H1 (cell line): ENCODE data around the gene GPS2.

Source experiments
- CEBPB ChIP-seq: IDR thresholded peaks from 2 replicates; pipeline ENCODE4 v1.6.1; 2012; ENCODE audit warnings: low read depth, low read length
- KDM5A ChIP-seq: fragments of 200-600 bp; IDR thresholded peaks from 2 replicates; pipeline ENCODE4 v1.7.1; 2012; ENCODE audit warnings: mild to moderate bottlenecking, low read length, inconsistent platforms, mixed read lengths
- MAFK ChIP-seq: IDR thresholded peaks from 2 replicates; pipeline ENCODE4 v1.6.1; 2012; ENCODE audit warnings: low read depth, mild to moderate bottlenecking, improper control_type of control experiment, low read length
- POLR2A ChIP-seq, 2 experiments: IDR thresholded peaks; 1 replicate in 1 of 2; 2 replicates in 1 of 2; pipeline ENCODE4 v1.6.1; 2011; ENCODE audit warnings: low read depth in 2 of 2, low read length in 2 of 2, mild to moderate bottlenecking in 2 of 2; ENCODE audit errors: control extremely low read depth in 1 of 2
- RFX5 ChIP-seq: IDR thresholded peaks from 2 replicates; pipeline ENCODE4 v1.6.1; 2011; ENCODE audit warnings: low read depth, low read length, improper control_type of control experiment, borderline replicate concordance
- RNF2 ChIP-seq: fragments of 200-900, 300-1000 bp; sonication (generic); IDR thresholded peaks from 2 replicates; pipeline ENCODE4 v1.7.1; 2016; ENCODE audit warnings: borderline replicate concordance, low read depth, mild to moderate bottlenecking, antibody characterized with exemption, low read length; ENCODE audit not compliant: poor library complexity, severe bottlenecking; ENCODE audit errors: missing control alignments
- RXRA ChIP-seq: IDR thresholded peaks from 2 replicates; pipeline ENCODE4 v1.6.1; 2011; ENCODE audit warnings: low read depth, mild to moderate bottlenecking, low read length, moderate library complexity; ENCODE audit not compliant: insufficient read depth
- SP1 ChIP-seq: IDR thresholded peaks from 2 replicates; pipeline ENCODE4 v1.6.1; 2011; ENCODE audit warnings: low read depth, low read length
- TAF1 ChIP-seq: IDR thresholded peaks from 2 replicates; pipeline ENCODE4 v1.6.1; 2011; ENCODE audit warnings: mild to moderate bottlenecking, low read depth, low read length
- TCF12 ChIP-seq: IDR thresholded peaks from 2 replicates; pipeline ENCODE4 v1.6.1; 2011; ENCODE audit warnings: low read depth, mild to moderate bottlenecking, low read length
- TEAD4 ChIP-seq: IDR thresholded peaks from 2 replicates; pipeline ENCODE4 v1.6.1; 2012; ENCODE audit warnings: low read depth, low read length, inconsistent platforms, mixed read lengths
- TF ChIP-seq, protein P1 (sequence below), 3 experiments: IDR thresholded peaks; 1 replicate in 2 of 3; 2 replicates in 1 of 3; pipeline versions ENCODE4 v1.5.1 to v1.6.1; 2011; ENCODE audit warnings: low read length in 3 of 3, mild to moderate bottlenecking in 3 of 3, inconsistent platforms in 2 of 3, low read depth in 1 of 3, moderate library complexity in 1 of 3; ENCODE audit not compliant: insufficient read depth in 1 of 3; ENCODE audit errors: control extremely low read depth in 1 of 3
- TF ChIP-seq, protein P2 (sequence below): IDR thresholded peaks from 2 replicates; pipeline ENCODE4 v1.6.1; 2012; ENCODE audit warnings: inconsistent platforms
- TF ChIP-seq, protein P3 (sequence below): IDR thresholded peaks from 2 replicates; pipeline ENCODE4 v1.6.1; 2012; ENCODE audit warnings: low read length, inconsistent platforms

DNA sequence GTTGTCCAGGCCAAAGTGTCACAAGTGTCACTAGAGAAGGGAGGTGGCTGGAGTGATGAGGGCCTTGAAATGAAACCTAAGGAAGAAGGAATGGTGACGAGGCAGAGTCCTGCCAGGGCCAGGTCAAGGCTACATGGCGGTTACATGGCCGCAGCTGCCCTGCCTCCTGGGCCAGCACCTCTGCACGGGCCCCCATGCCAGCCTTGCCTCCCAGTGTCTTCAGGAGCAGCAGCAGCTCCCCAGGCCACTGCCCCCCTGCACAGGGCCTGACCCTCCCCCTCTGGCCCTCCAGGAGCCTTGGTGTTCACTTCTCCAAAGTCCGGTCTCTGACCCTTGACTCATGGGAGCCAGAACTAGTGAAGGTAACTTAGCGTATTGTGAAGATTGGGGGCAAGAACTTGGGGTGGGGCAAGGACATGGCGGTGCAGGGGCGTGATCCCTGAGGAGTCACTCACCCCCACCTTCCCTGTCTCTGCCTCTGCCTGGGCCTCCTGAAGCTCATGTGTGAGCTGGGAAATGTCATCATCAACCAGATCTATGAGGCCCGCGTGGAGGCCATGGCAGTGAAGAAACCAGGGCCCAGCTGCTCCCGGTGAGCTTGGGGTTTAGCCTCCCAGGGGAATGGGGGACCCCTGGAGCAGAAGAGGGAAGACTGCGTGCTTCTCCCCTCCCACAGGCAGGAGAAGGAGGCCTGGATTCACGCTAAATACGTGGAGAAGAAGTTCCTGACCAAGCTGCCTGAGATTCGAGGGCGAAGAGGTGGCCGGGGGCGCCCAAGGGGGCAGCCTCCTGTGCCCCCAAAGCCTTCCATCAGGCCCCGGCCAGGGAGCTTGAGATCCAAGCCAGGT is 32.7 kb upstream of the GPS2 start:
- TF ChIP-seq MAFK (no peak), SP1 (no peak), RNF2 (no peak), POLR2A (IDR thresholded peaks at IDR 0.05; ENCODE audit: control extremely low read depth in 1 of 2, low read depth in 2 of 2, low read length in 2 of 2) (no peak), RXRA (no peak), CEBPB (no peak), TCF12 (no peak), RFX5 (no peak), KDM5A (no peak), TEAD4 (no peak), TAF1 (no peak)
- TF ChIP-seq, protein P1, sequence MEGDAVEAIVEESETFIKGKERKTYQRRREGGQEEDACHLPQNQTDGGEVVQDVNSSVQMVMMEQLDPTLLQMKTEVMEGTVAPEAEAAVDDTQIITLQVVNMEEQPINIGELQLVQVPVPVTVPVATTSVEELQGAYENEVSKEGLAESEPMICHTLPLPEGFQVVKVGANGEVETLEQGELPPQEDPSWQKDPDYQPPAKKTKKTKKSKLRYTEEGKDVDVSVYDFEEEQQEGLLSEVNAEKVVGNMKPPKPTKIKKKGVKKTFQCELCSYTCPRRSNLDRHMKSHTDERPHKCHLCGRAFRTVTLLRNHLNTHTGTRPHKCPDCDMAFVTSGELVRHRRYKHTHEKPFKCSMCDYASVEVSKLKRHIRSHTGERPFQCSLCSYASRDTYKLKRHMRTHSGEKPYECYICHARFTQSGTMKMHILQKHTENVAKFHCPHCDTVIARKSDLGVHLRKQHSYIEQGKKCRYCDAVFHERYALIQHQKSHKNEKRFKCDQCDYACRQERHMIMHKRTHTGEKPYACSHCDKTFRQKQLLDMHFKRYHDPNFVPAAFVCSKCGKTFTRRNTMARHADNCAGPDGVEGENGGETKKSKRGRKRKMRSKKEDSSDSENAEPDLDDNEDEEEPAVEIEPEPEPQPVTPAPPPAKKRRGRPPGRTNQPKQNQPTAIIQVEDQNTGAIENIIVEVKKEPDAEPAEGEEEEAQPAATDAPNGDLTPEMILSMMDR (IDR thresholded peaks at IDR 0.05; ENCODE audit: control extremely low read depth in 1 of 3, insufficient read depth in 1 of 3, low read depth in 1 of 3, low read length in 3 of 3): no peak
- TF ChIP-seq, protein P2, sequence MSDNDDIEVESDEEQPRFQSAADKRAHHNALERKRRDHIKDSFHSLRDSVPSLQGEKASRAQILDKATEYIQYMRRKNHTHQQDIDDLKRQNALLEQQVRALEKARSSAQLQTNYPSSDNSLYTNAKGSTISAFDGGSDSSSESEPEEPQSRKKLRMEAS: no peak
- TF ChIP-seq, protein P3, sequence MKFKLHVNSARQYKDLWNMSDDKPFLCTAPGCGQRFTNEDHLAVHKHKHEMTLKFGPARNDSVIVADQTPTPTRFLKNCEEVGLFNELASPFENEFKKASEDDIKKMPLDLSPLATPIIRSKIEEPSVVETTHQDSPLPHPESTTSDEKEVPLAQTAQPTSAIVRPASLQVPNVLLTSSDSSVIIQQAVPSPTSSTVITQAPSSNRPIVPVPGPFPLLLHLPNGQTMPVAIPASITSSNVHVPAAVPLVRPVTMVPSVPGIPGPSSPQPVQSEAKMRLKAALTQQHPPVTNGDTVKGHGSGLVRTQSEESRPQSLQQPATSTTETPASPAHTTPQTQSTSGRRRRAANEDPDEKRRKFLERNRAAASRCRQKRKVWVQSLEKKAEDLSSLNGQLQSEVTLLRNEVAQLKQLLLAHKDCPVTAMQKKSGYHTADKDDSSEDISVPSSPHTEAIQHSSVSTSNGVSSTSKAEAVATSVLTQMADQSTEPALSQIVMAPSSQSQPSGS: no peak
